H1 (cell line): Measurements from ENCODE around the gene AP3D1. TPM values are rescaled to one million over a fixed set of nuclear protein-coding genes. Genes with fewer than 3 reads are reported as not detected.
"Not testable (repeated sequence)": the region's sequence is repeated elsewhere in the genome, so short reads cannot be mapped to it uniquely, and the experiment has no call there.

Experiments
- CTCF ChIA-PET: fragments of 300-600 bp; sonication (Branson Sonifier 250); formaldehyde crosslinking; loops from one replicate; lab custom pipeline; 2021; ENCODE audit not compliant: partially characterized antibody; lab: Charles Lee
- POLR2A ChIA-PET: fragments of 300-600 bp; sonication (Branson Sonifier 250); formaldehyde crosslinking; loops from one replicate; lab custom pipeline; 2021; ENCODE audit warnings: inconsistent platforms; ENCODE audit not compliant: partially characterized antibody; lab: Charles Lee
- DNase-seq, 2 experiments: peaks; one replicate each; pipeline versions ENCODE4 v3.0.0 to v3.0.0-alpha.2; 2010 to 2022; ENCODE audit warnings: low spot score in 2 of 2, low read depth in 1 of 2, mixed read lengths in 1 of 2
- FAIRE-seq: peaks from 2 replicates; lab custom pipeline; 2011; peaks lifted over from hg19 to GRCh38; lab: Jason Lieb, UNC
- H2AFZ ChIP-seq: 2 replicates; pipeline ENCODE4 v1.8.1; 2012; ENCODE audit warnings: low read length, inconsistent platforms
- H2AK5ac ChIP-seq: 2 replicates; pipeline ENCODE4 v1.6.1; 2013; ENCODE audit warnings: low read depth, low read length
- H2BK120ac ChIP-seq: replicated peaks from 2 replicates; pipeline ENCODE3; 2013; ENCODE audit warnings: low read depth, low read length, inconsistent platforms
- H2BK12ac ChIP-seq: 2 replicates; pipeline ENCODE4 v1.6.1; 2013; ENCODE audit warnings: low read depth, low read length
- H2BK15ac ChIP-seq: 2 replicates; pipeline ENCODE4 v1.6.1; 2013; ENCODE audit warnings: low read length
- H2BK20ac ChIP-seq: 2 replicates; pipeline ENCODE4 v1.6.1; 2013; ENCODE audit warnings: low read length
- H2BK5ac ChIP-seq: 2 replicates; pipeline ENCODE4 v1.6.1; 2013; ENCODE audit warnings: low read depth, low read length
- H3K14ac ChIP-seq: 2 replicates; pipeline ENCODE4 v1.6.1; 2013; ENCODE audit warnings: inconsistent platforms; ENCODE audit not compliant: insufficient read length
- H3K18ac ChIP-seq: 2 replicates; pipeline ENCODE4 v1.6.1; 2013; ENCODE audit warnings: low read length; ENCODE audit errors: extremely low read depth
- H3K23ac ChIP-seq: 2 replicates; pipeline ENCODE4 v1.6.1; 2013; ENCODE audit warnings: inconsistent platforms; ENCODE audit not compliant: insufficient read length
- H3K23me2 ChIP-seq: 2 replicates; pipeline ENCODE4 v1.6.1; 2013; ENCODE audit warnings: low read depth, low read length
- H3K27ac ChIP-seq: 2 replicates; pipeline ENCODE4 v1.6.1; 2011; ENCODE audit warnings: low read depth, low read length, inconsistent platforms
- H3K27me3 ChIP-seq, 4 experiments: replicated peaks in 1 of 4; 1 replicate in 1 of 4; 2 replicates in 3 of 4; pipeline versions ENCODE4 v1.6.1 to v1.8.1; 2011 to 2013; ENCODE audit warnings: low read length in 3 of 4, mild to moderate bottlenecking in 3 of 4, inconsistent platforms in 2 of 4, mixed read lengths in 2 of 4, moderate library complexity in 1 of 4; ENCODE audit not compliant: control insufficient read depth in 3 of 4, insufficient read depth in 3 of 4; ENCODE audit errors: extremely low read depth in 1 of 4
- H3K36me3 ChIP-seq, 4 experiments: 2 replicates each; pipeline versions ENCODE4 v1.6.1 to v1.8.1; 2011 to 2013; ENCODE audit warnings: mild to moderate bottlenecking in 4 of 4, low read length in 3 of 4, moderate library complexity in 2 of 4, control low read depth in 1 of 4, inconsistent platforms in 1 of 4; ENCODE audit not compliant: insufficient read depth in 4 of 4, control insufficient read depth in 2 of 4
- H3K4ac ChIP-seq: replicated peaks from 2 replicates; pipeline ENCODE3; 2013; ENCODE audit warnings: low read length, low read depth, mixed read lengths, inconsistent platforms; ENCODE audit not compliant: insufficient read length
- H3K4me1 ChIP-seq, 4 experiments: replicated peaks in 1 of 4; 1 replicate in 1 of 4; 2 replicates in 3 of 4; pipeline versions ENCODE4 v1.6.1 to v1.8.1; 2011 to 2013; ENCODE audit warnings: low read length in 3 of 4, inconsistent platforms in 2 of 4, mixed read lengths in 1 of 4; ENCODE audit not compliant: insufficient read depth in 4 of 4, control insufficient read depth in 3 of 4
- H3K4me2 ChIP-seq, 2 experiments: 2 replicates each; pipeline versions ENCODE4 v1.6.1 to v1.8.1; 2011 to 2013; ENCODE audit warnings: low read depth in 2 of 2, low read length in 2 of 2, control low read depth in 1 of 2, inconsistent platforms in 1 of 2, mild to moderate bottlenecking in 1 of 2; ENCODE audit not compliant: insufficient read depth in 1 of 2
- H3K4me3 ChIP-seq, 4 experiments: fragments of 200-600, 300-600 bp in 1 of 4; sonication (generic), shearing (Covaris generic), sonication (Bioruptor Twin) in 1 of 4; 2 replicates each; pipeline versions ENCODE4 v1.5.1 to v1.8.1; 2011 to 2016; ENCODE audit warnings: low read length in 4 of 4, low read depth in 3 of 4, control low read depth in 2 of 4, inconsistent platforms in 2 of 4, mild to moderate bottlenecking in 2 of 4, mixed read lengths in 1 of 4, moderate library complexity in 1 of 4; ENCODE audit not compliant: insufficient read depth in 2 of 4; ENCODE audit errors: extremely low read depth in 1 of 4
- H3K56ac ChIP-seq: replicated peaks from 2 replicates; pipeline ENCODE3; 2013; ENCODE audit warnings: low read depth, mild to moderate bottlenecking, mixed read lengths, low read length, inconsistent platforms; ENCODE audit not compliant: insufficient read length
- H3K79me1 ChIP-seq: 2 replicates; pipeline ENCODE4 v1.6.1; 2013; ENCODE audit warnings: low read depth, low read length, control low read depth
- H3K79me2 ChIP-seq, 2 experiments: 2 replicates each; pipeline versions ENCODE4 v1.6.1 to v1.8.1; 2012 to 2013; ENCODE audit warnings: low read length in 2 of 2, mild to moderate bottlenecking in 2 of 2, inconsistent platforms in 1 of 2; ENCODE audit not compliant: insufficient read depth in 2 of 2, control insufficient read depth in 1 of 2
- H3K9ac ChIP-seq, 4 experiments: replicated peaks in 1 of 4; 1 replicate in 1 of 4; 2 replicates in 3 of 4; pipeline versions ENCODE4 v1.6.1 to v1.8.1; 2011 to 2013; ENCODE audit warnings: low read depth in 3 of 4, low read length in 3 of 4, control low read depth in 2 of 4, mild to moderate bottlenecking in 2 of 4, moderate library complexity in 2 of 4, inconsistent platforms in 1 of 4; ENCODE audit errors: extremely low read depth in 1 of 4
- H3K9me3 ChIP-seq, 2 experiments: 2 replicates each; pipeline versions ENCODE4 v1.6.1 to v1.8.1; 2012 to 2013; ENCODE audit warnings: mild to moderate bottlenecking in 2 of 2, moderate library complexity in 2 of 2, control low read depth in 1 of 2, inconsistent platforms in 1 of 2, low read depth in 1 of 2, low read length in 1 of 2, mixed read lengths in 1 of 2; ENCODE audit not compliant: insufficient read depth in 2 of 2
- H4K20me1 ChIP-seq, 2 experiments: replicated peaks in 1 of 2; 2 replicates each; pipeline versions ENCODE3 to v1.8.1; 2011 to 2013; ENCODE audit warnings: inconsistent platforms in 2 of 2, low read length in 2 of 2, mild to moderate bottlenecking in 1 of 2; ENCODE audit not compliant: insufficient read depth in 2 of 2, control insufficient read depth in 1 of 2
- H4K5ac ChIP-seq: 2 replicates; pipeline ENCODE4 v1.6.1; 2013; ENCODE audit warnings: low read length, low read depth, mixed read lengths, inconsistent platforms; ENCODE audit not compliant: insufficient read length
- H4K8ac ChIP-seq: 2 replicates; pipeline ENCODE4 v1.8.0; 2013; ENCODE audit warnings: mild to moderate bottlenecking, moderate library complexity, low read length, inconsistent platforms; ENCODE audit not compliant: insufficient read depth; ENCODE audit errors: extremely low read depth
- H4K91ac ChIP-seq: replicated peaks from 2 replicates; pipeline ENCODE3; 2013; ENCODE audit warnings: low read length, mixed read lengths, inconsistent platforms; ENCODE audit not compliant: insufficient read length
- EGR1 ChIP-seq: IDR thresholded peaks from 2 replicates; pipeline ENCODE4 v1.6.1; 2011; ENCODE audit warnings: low read depth, low read length, borderline replicate concordance
- WGBS, 2 experiments: shearing (Covaris generic) in 1 of 2; methylation state at CpG; one replicate each; pipeline versions ENCODE4 v1.1.6 to v1.1.7; 2013 to 2015; ENCODE audit warnings: low lambda C conversion rate in 2 of 2, mixed read lengths in 2 of 2, inconsistent platforms in 1 of 2, low coverage in 1 of 2, missing lambda C conversion rate in 1 of 2; ENCODE audit not compliant: insufficient replicate concordance in 2 of 2, insufficient coverage in 1 of 2, insufficient read length in 1 of 2; ENCODE audit errors: extremely low coverage in 1 of 2, missing lambda C conversion rate in 1 of 2; 5-methylcytosine and 5-hydroxymethylcytosine counted together
- polyA plus RNA-seq, 7 experiments: library from polyadenylated mRNA; depleted of rRNA in 3 of 7; stranded (reverse) in 5 of 7; unstranded in 2 of 7; fragments of >200 nt in 5 of 7; fragments of 200-250 nt in 2 of 7; gene quantifications; 1 replicate in 5 of 7; 2 replicates in 1 of 7; 4 replicates in 1 of 7; pipeline versions ENCODE4 v1.2.1 to v1.2.3, GENCODE V29; 2011 to 2013; ENCODE audit warnings: missing spikeins in 2 of 7, mixed read lengths in 2 of 7
- total RNA-seq: library from RNA; stranded (reverse); fragmentation: NEBNext Ultra II Directional; extraction: Animal tissue kit (Norgen Biotek cat#: 25700); gene quantifications from 2 replicates; pipeline ENCODE4 v1.2.1, GENCODE V29; 2021

Gene AP3D1
- total and polyA plus RNA-seq, 2 of the 8 experiments (the other 6 are each of a cell fraction or from before 2014, with no cell fraction given) = 161 to 174 TPM

DNA sequence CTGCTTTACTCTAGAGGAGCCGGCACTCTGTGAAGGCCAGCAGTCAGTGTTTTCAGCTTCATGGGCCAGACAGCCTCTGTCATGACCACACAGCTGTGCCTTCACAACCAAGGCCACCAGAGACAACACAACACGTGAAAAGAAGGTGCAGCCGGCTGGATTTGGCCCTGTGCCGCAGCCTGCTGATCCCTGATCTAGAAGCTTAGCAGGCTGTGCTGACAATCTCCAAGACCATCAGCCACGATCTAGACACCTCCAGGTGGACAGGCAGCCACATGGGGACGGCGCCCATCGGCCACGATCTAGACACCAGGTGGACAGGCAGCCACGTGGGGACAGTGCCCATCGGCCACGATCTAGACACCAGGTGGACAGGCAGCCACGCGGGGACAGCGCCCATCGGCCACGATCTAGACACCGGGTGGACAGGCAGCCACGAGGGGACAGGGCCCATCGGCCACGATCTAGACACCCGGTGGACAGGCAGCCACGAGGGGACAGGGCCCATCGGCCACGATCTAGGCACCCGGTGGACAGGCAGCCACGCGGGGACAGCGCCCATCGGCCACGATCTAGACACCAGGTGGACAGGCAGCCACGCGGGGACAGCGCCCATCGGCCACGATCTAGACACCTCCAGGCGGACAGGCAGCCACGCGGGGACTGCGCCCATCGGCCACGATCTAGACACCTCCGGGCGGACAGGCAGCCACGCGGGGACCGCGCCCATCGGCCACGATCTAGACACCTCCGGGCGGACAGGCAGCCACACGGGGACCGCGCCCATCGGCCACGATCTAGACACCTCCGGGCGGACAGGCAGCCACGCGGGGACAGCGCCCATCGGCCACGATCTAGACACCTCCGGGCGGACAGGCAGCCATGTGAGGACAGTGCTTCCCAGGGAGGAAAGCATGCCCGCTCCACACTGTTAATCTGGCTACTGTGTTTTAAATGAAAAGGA lies 20.1 kb downstream of the AP3D1 start:
- DNase-seq, H3K23ac ChIP-seq, H3K56ac ChIP-seq, H3K9ac ChIP-seq, H2BK20ac ChIP-seq, FAIRE-seq, H4K91ac ChIP-seq, H2BK5ac ChIP-seq, H3K4me3 ChIP-seq, H2BK12ac ChIP-seq, H3K18ac ChIP-seq: not testable (repeated sequence)
- CTCF ChIA-PET = interaction anchor here (1.1 to 1.7 kb wide), 3 partner anchors 11 to 68 kb away, joined by 4 to 6 read pairs (median 4); no protein-coding TSS in a partner anchor
- H3K79me1 ChIP-seq = peaks cover 13% of the 10 kb centered on the region
- POLR2A ChIA-PET = interaction anchor here (1.2 to 1.7 kb wide), 3 partner anchors 13 to 38 kb away, joined by 3 to 4 read pairs (median 3); no protein-coding TSS in a partner anchor
- H3K79me2 ChIP-seq = peaks cover 0 to 24% of the 10 kb centered on the region in 2 experiments; a peak in 2 of 4 replicates
- TF ChIP-seq EGR1 = peak; percentile 38; the same call in 1 of the 2 replicates
- TF ChIP-seq, all 59 proteins: peak for 1; not testable (repeated sequence) for 58
- H2AK5ac ChIP-seq, H4K8ac ChIP-seq, H3K4me1 ChIP-seq, H3K4me2 ChIP-seq, H3K4ac ChIP-seq, H2AFZ ChIP-seq, H3K27me3 ChIP-seq, H3K14ac ChIP-seq, H3K23me2 ChIP-seq, H4K5ac ChIP-seq, H3K9me3 ChIP-seq, H2BK120ac ChIP-seq, H3K27ac ChIP-seq, H2BK15ac ChIP-seq: not testable (repeated sequence)
- Histone ChIP-seq H4K20me1 (peaks cover 17 to 38% of the 10 kb centered on the region in 2 experiments), H3K36me3 (peaks cover 8 to 60% (median 28%) of the 10 kb centered on the region in 4 experiments; a peak in 7 of 8 replicates)
- WGBS, 2 experiments = 89% methylated on average over 44 of the region's 67 CpGs; no CpG with 5 or more reads in 1 of the 2 experiments
